T-helper 2 cell (primary cell): ENCODE measurements around the gene LEMD2.

Source experiments
- DNase-seq, 5 experiments: peaks; one replicate each; pipeline versions ENCODE4 v3.0.0 to v3.0.0-alpha.2; 2012 to 2022

The LEMD2 gene

GRCh38 chr6:33733709-33734007, 55.3 kb downstream of the LEMD2 start:
- DNase-seq, result no peak

DNA sequence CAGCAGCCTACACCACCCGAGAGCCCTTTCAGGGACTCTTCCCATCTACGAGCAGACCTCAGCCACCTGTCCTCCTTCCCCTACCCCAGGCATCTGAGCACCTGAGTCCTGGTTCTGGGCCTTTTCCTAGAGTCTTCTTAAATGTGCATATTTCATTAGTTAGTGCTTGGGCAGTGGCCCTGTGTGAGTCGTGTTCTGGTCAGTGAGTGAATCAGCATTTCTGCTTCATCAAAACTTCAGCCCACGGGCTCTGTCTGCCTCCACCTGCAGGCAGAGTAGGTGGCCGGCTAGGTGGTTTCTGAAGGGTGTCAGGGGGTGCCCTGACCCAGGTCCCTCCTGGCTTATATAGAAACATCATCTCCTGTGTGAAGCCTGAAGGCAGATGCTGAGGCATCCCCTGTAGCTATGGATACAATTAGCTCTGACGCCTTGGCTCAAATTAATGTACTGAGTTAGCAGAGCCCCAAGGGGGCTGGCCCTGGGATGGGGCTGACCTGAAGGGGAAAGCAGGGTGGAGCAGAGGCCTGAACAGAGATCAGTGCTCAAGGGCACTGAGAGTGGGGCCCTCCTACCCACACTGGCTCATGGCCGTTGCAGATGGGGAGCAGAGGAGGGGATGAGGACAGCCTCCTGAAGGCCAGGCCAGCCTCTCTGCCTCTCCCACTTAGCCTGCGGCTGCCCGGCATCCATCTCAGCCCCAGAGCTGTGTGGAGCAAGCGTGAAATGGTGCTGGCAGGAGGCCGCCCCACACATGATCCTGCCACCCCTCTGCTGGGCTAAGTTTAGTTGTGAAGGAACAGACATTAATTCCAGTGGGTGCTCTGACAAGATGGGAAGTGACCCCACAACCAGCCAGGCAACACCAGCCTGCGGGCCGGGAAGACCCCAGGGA, 55.9 kb downstream of the LEMD2 start:
- DNase-seq, result no peak

DNA sequence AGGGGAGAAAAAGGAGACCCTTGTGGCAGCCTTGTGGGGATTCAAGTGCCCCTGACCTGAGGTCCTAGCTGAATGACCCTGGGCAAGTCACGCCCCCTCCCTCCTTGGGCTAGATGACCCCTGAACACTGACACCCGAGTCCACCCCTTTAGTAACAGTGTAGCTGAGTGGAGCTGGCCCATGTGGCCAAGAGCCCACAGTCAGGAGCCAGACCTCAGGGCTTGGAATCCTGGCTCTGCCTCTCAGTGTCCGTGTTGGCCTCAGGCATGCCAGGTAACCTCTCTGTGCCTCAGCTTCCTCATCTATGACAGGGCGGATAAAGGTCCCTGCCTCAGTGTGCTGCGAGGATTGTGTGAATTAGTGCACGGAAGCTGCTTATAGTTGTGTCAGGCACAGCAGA, 56.5 kb downstream of the LEMD2 start:
- DNase-seq, result no peak

- no peak for DNase-seq
Observed at GRCh38 chr6:33731751-33732282, 57.1 kb downstream of the LEMD2 start.

DNA sequence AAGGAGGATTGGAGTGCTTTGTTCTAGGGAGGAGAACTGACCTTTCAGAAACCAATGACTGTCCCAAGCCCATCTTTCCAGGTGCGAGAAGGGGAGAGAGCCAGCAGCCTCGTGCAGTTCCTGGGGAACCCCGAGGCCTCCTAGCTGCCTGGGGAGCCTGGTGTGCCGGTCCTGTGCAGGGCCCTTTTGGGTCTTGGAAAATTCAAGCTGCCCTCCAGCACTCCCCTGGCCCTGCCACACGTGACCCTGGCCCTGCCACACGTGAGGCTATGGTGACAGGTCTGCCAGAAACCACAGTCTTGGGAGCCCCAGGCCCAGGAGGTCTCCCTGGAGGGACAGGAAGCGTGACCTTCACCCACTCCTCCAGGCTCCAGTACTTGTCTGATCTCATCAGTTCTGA, 57.9 kb downstream of the LEMD2 start:
- no peak for DNase-seq

DNA sequence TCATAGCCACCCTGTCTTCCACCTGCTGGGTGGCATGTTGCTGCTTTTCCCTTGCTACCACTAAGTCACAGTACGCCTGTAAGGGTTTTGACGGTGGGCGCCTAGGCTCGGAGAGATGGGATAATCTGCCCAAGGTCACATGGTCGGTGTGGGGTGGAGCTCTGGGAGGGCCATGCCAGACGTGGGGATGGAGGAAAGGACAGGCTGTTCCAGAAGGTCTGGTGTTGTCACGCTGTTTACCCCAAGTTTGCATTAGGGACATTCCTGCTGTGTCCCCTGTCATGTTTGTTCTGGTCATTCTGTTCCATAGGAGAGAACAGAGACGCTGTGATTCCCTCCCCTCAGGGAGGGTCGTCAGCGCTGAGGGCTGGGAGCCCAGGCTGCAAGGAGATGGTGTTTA, 58.3 kb downstream of the LEMD2 start:
- no peak for DNase-seq

- DNase-seq, result no peak
Observed at GRCh38 chr6:33729059-33729458, 59.9 kb downstream of the LEMD2 start.

- DNase-seq, result no peak
Observed at GRCh38 chr6:33728438-33728837, 60.5 kb downstream of the LEMD2 start.

DNA sequence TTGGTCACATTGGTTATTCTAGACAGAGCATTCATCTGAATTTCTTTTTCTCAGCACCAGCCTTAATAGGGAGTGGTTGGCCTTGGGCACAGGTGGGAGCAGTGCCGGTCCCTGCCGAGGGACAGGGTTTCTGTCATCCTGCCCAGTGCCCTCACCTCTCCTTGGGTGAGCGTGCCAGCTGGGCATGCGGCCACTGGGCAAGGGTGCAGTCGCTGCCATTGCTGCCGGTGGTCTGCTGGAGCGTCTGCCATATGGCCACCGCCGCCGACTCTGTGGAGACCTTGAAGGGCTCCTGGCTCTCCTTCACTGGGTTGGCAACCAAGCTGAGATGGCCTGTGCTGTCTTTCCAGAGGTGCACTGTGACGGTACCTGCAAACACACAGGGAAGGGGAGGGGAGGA, 61.0 kb downstream of the LEMD2 start:
- no peak for DNase-seq

- no peak for DNase-seq
Observed at GRCh38 chr6:33727126-33727525, 61.8 kb downstream of the LEMD2 start.

- no peak for DNase-seq
Observed at GRCh38 chr6:33726696-33727095, 62.2 kb downstream of the LEMD2 start.

DNA sequence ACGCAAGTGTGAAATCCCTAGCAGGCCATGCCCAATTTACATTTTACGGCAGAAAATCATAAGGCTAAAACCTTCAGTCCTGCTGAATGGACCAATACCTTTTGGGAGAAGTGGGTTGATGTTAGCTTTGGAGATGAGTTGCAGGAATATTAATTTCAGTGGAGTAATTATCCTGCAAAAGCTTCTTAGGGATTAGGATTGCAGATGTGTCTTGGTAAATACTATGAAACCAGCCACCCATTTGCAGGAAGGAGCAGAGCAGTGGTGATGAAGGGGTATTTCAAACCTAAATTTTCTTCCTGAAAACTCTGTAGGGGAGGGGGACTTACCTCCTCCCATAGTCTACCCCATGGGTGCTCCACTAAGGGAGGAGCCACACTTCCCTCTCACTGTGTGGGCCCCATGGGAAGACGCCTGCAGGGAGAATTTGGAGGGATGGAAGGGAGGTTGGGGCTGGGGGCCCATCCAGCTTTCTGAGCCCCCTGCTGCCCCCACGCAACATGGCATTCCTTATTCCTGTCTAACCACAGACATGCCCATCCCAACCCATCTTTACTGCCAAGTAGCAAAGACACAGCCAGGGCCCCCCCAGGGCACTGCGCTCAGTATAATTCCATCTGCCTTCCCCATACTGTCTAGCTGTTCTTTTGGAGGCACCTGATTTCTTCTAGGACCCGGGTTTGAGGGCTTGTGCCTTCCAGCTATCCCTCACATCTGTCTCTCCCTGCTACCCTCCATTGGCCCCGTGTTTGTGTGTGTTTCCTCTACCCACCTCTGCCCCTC, 62.8 kb downstream of the LEMD2 start:
- DNase-seq, result no peak

DNA sequence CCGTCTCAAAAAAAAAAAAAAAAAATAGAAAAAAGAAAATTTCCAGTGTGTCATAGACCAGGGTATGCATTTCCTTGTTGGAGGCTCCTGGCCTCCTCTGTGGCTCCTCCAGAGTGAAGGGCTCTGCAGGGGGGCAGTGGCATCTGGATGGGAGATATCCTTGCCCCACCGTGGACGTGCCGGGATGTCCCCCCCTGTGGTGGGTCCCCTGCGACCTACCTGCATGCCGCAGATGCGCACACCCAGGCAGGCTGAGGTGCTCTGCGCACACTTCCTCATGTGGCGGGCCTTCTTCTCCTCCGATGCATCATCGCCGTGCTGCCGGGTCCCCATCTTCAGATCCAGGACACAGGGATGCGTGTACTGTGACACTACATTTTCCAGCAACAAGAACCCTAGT, 63.7 kb downstream of the LEMD2 start:
- no peak for DNase-seq

DNA sequence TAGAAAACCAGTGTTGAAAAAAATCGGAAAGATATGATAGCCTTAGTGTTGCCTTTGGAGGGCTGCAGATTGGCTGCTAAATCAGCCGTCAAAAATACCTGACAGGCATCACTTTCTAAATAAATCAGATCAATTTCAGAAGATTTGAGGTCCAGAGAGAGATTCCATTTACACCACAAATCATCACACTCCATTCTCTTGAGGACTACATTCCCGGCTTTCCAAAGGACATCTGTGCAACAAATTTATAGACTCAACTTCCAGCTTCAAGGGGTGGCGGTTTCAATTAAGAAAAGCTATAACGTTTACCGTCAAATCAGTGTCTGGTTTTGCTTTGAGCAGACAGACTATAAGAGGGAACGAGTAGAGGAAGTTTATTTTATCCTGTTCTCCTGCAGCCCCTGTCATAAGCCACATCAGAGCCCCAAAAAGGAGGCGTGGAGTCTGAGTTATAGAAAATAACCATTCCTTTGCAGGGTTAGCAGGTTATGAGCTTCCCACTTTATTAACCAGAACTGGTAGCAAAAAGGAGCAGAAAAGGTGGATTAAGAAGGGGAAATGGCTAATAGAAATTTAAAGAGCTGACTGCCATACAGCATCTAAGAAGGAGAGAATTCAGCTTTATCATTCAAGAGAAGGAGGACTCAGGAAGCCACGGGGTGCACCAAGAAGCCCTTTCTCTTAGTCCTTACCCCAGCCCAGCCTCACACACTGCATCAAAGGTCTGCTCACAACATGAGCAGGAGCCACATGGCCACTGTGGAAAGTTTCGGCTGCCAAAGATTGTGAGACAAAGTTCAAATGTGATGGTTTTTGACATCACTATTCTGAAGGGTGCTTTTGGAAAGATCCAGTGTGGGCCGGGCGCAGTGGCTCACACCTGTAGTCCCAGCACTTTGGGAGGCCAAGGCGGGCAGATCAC, 64.6 kb downstream of the LEMD2 start:
- DNase-seq, result no peak

DNA sequence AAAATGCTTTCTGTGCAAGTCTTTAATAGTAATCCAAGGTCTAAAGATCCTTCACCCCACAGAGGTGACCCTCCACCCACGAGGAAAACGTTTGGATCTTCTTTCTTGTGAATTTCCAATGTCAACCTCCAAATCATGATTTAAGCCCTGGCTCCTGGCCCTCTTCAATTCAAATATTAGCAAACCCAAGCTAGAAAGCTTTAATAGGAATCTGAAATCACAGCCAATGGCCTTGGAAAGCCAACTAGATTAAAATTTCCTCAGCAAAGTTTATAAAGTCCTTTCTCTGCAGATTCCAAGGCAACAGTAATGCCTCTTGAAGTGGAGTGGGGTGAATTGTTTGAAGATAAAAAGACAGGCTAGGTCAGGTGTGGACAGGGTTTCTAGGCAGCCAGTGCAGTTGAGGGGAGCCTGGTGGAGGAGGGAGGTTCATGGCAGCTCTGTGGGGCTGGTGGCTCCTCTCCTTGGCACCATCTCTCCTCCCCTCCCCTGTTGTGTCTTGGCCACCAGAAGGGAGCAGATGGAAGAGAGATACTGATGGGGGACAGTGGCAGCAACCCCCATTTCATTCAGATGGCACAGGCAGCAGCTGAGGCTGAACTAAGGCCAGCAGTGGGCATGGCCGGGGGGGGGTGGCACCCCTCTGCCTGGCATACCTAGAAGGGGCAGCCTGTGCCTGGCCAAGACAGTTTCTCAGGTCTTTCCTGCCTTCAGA, 65.4 kb downstream of the LEMD2 start:
- no peak for DNase-seq

GRCh38 chr6:33722103-33722623, 66.8 kb downstream of the LEMD2 start:
- DNase-seq, result no peak

DNA sequence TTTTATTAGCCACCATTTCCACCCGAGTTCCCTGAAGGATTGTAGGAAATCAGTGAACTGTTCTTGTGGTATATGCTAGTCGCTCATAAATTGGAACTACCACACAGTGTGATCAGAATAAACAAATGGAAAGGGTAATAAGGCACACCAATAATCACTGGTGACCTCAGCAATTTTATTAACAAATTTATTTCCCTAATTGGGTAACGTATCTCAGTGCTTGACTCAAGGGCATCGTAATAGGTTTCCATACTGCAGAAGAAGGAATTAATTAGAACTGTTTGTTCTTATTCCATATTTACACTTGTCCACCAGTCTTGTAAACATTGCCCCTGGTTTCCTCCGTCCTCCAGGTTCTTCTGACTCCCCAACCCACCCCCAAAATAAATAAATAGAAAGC, 67.4 kb downstream of the LEMD2 start:
- no peak for DNase-seq
